HG03095 (cell line): ENCODE data around the gene TNFSF15.
"Not testable (repeated sequence)": the region's sequence is repeated elsewhere in the genome, so short reads cannot be mapped to it uniquely, and the experiment has no call there.

ENCODE experiments used
- ATAC-seq: cut with Tn5 transposase; IDR thresholded peaks from one replicate; pipeline ENCODE4 v1.9.1; 2021; ENCODE audit warnings: moderate library complexity; ENCODE audit not compliant: unreplicated experiment

The TNFSF15 gene

GRCh38 chr9:114757395-114757794 is 48.4 kb downstream of the TNFSF15 start:
- no peak for ATAC-seq

- no peak for ATAC-seq
These were observed 48.9 kb downstream of the TNFSF15 start for GRCh38 chr9:114756920-114757319.

GRCh38 chr9:114754581-114754980 is 51.3 kb downstream of the TNFSF15 start:
- ATAC-seq: no peak

GRCh38 chr9:114746591-114747346 is 59.1 kb downstream of the TNFSF15 start:
- no peak for ATAC-seq

GRCh38 chr9:114745879-114746550 is 59.8 kb downstream of the TNFSF15 start:
- ATAC-seq: no peak

- ATAC-seq: no peak
These were observed 60.6 kb downstream of the TNFSF15 start for GRCh38 chr9:114745108-114745848.

- no peak for ATAC-seq
These were observed 62.4 kb downstream of the TNFSF15 start for GRCh38 chr9:114743446-114743845.

- no peak for ATAC-seq
These were observed 62.9 kb downstream of the TNFSF15 start for GRCh38 chr9:114742947-114743346.

GRCh38 chr9:114741521-114741920 is 64.3 kb downstream of the TNFSF15 start:
- not testable (repeated sequence) for ATAC-seq

- ATAC-seq: no peak
These were observed 67.1 kb downstream of the TNFSF15 start for GRCh38 chr9:114738581-114739316.

GRCh38 chr9:114737847-114738246 is 68.0 kb downstream of the TNFSF15 start:
- no peak for ATAC-seq

GRCh38 chr9:114737118-114737517 is 68.7 kb downstream of the TNFSF15 start:
- ATAC-seq: no peak

GRCh38 chr9:114735704-114736103 is 70.1 kb downstream of the TNFSF15 start:
- no peak for ATAC-seq

GRCh38 chr9:114735139-114735538 is 70.7 kb downstream of the TNFSF15 start:
- not testable (repeated sequence) for ATAC-seq
